Stomach (tissue), 19 donors: ENCODE results near the gene CCKAR. TPM values are rescaled to one million over a fixed set of nuclear protein-coding genes. Genes with fewer than 3 reads are reported as not detected.

Experiments used
- DNase-seq, 2 donors: peaks; one replicate each; pipeline versions ENCODE4 v3.0.0 to v3.0.0-alpha.2; 2013 to 2019
- H3K27ac ChIP-seq, 5 donors: fragments of 200-600 bp in 4 of 5; sonication (generic) in 4 of 5; one replicate each; pipeline ENCODE4 v1.5.1; 2013 to 2019; ENCODE audit warnings: mild to moderate bottlenecking in 1 of 5, moderate library complexity in 1 of 5
- H3K27me3 ChIP-seq, 3 donors: fragments of 200-600 bp; sonication (generic); one replicate each; pipeline ENCODE4 v1.5.1; 2017 to 2019; ENCODE audit warnings: mixed run types in 1 of 3
- H3K36me3 ChIP-seq, 4 donors: fragments of 200-600 bp; sonication (generic); 1 replicate in 3 of 4; 2 replicates in 1 of 4; pipeline ENCODE4 v1.5.1; 2016 to 2019
- H3K4me1 ChIP-seq, 4 donors: fragments of 200-600 bp; sonication (generic); one replicate each; pipeline ENCODE4 v1.5.1; 2016 to 2019
- H3K4me3 ChIP-seq, 4 donors: fragments of 200-600 bp; sonication (generic) in 3 of 4; one replicate each; pipeline ENCODE4 v1.5.1; 2016 to 2019; ENCODE audit warnings: mild to moderate bottlenecking in 1 of 4
- H3K9me3 ChIP-seq, 4 donors: fragments of 200-600 bp; sonication (generic); one replicate each; pipeline ENCODE4 v1.5.1; 2016 to 2019
- EP300 ChIP-seq: sonication (generic); formaldehyde crosslinking; IDR thresholded peaks from one replicate; pipeline ENCODE4 v1.6.1; 2017; ENCODE audit warnings: antibody characterized with exemption
- POLR2A ChIP-seq, 4 donors: fragments of 450-650 bp; IDR thresholded peaks; one replicate each; pipeline ENCODE4 v1.6.1; 2016; ENCODE audit warnings: antibody characterized with exemption in 4 of 4, control low read depth in 2 of 4, mild to moderate bottlenecking in 1 of 4, moderate library complexity in 1 of 4
- POLR2AphosphoS5 ChIP-seq, 3 donors: sonication (generic); formaldehyde crosslinking; IDR thresholded peaks; one replicate each; pipeline ENCODE4 v1.6.1; 2016; ENCODE audit warnings: antibody characterized with exemption in 3 of 3
- WGBS, 5 donors: extraction: QIAGEN DNeasy Blood & Tissue Kit in 3 of 5; methylation state at CpG; one replicate each; pipeline versions ENCODE4 v1.1.5 to v1.1.7; 2013 to 2018; 5-methylcytosine and 5-hydroxymethylcytosine counted together
- intact Hi-C: fragments of 100-400 bp; cut with DNase I; formaldehyde crosslinking; loops from one replicate; pipeline ENCODE4 v1.15.1; 2023; ENCODE audit warnings: low total_unique reads
- long read RNA-seq, 10 donors: transcript quantifications; one replicate each; lab custom pipeline, GENCODE V29; 2026
- polyA plus RNA-seq, 3 donors: library from polyadenylated mRNA; stranded (reverse); fragments of 200-250 nt; gene quantifications; one replicate each; pipeline ENCODE4 v1.2.3, GENCODE V29; 2013
- total RNA-seq, 5 donors: library from RNA; depleted of rRNA; stranded (reverse); fragments of >200 nt; gene quantifications; one replicate each; pipeline versions ENCODE4 v1.1.0 to v1.2.3, GENCODE V29; 2014 to 2016
- TF ChIP-seq, protein P1 (sequence below), 7 experiments: fragments of 450-650 bp in 4 of 7; fragments of 200-600 bp in 3 of 7; sonication (generic) in 3 of 7; IDR thresholded peaks; one replicate each; pipeline ENCODE4 v1.5.1; 2016 to 2019; ENCODE audit warnings: antibody characterized with exemption in 7 of 7, control low read depth in 2 of 7, mild to moderate bottlenecking in 1 of 7
- donor health status: healthy with polysubstance abuse.
- donor health status: Bipolar disorder and iron deficiency.
- donor health status: healthy.

CCKAR gene
- total RNA-seq (10 to 100 TPM in 2 of 5 donors, 1 to 10 TPM in 2, not detected in 1; 1.8 to 21.1 (median 12.9) TPM), polyA plus RNA-seq (1 to 10 TPM; 1.4 to 9.2 (median 6.7) TPM)
- long read RNA-seq, donor 1, partial matches to known transcripts, result 0 of 1 reads
- long read RNA-seq, donor 1, other reads (novel, unspliced or antisense), result 0 of 1 reads
- long read RNA-seq, donor 2, partial matches to known transcripts, result 0 of 1 reads
- long read RNA-seq, donor 2, other reads (novel, unspliced or antisense), result 0 of 1 reads
- long read RNA-seq, donor 3, partial matches to known transcripts, result 0 of 2 reads
- long read RNA-seq, donor 3, other reads (novel, unspliced or antisense), result 0 of 2 reads
- long read RNA-seq, donor 4, partial matches to known transcripts, result 0 of 1 reads
- long read RNA-seq, donor 4, other reads (novel, unspliced or antisense), result 0 of 1 reads
- long read RNA-seq, donor 5, partial matches to known transcripts, result 7 of 10 reads
- long read RNA-seq, donor 5, other reads (novel, unspliced or antisense), result 0 of 10 reads
- long read RNA-seq, donor 6, result 0 reads
- long read RNA-seq, donor 7, partial matches to known transcripts, result 0 of 1 reads
- long read RNA-seq, donor 7, other reads (novel, unspliced or antisense), result 0 of 1 reads
- long read RNA-seq, donor 8, transcript CCKAR-201 (5 exons, 1,720 nt), result major isoform, 5 of 12 reads
- long read RNA-seq, donor 8, partial matches to known transcripts, result 7 of 12 reads
- long read RNA-seq, donor 8, other reads (novel, unspliced or antisense), result 0 of 12 reads
- long read RNA-seq, donor 9, partial matches to known transcripts, result 0 of 1 reads
- long read RNA-seq, donor 9, other reads (novel, unspliced or antisense), result 0 of 1 reads
- long read RNA-seq, donor 10, partial matches to known transcripts, result 0 of 1 reads
- long read RNA-seq, donor 10, other reads (novel, unspliced or antisense), result 0 of 1 reads

DNA sequence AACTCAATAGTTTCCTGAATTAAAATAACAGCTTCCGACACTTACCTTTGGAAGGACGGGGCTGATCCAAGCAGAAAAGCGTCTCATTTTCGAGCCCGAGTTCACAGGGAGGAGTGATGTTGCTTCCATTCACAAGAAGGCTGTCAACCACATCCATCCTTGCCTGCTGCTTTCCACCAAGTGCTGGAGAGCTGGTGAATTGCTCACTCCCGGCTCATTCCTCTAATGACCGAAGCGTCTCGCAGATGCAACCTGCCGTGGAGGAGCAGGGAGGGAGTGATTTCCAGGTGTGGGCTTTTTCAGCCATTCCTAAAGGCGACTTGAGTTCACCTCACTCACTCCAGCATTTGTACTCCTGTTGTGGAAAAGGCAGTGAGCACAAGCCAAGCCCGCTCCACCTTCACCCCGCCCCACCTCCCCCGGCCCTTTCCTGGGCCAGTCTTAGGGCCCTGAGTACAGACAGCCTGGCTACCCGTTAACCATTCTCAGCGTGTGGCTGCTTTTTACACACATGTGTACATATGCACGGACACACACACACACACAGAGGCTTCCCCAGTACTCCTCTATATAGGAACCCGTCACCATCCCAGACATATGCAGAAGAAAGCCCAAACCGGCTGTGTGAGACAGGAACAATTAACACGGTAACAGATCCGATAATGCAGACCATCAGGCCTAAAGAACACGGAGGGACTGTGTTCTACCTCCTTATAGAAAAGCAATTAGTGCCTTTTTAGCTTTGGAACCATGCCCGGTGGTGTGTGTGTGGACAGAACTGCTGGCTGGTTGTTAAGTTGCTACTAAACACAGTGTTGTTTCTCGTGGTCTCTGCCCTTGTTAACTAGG lies at the start of gene CCKAR:
Gene CCKAR (minus strand): TSS at position 374 of the 849 bp plus-strand sequence. CDS start 217 bp downstream, at position 157.
- TF ChIP-seq POLR2AphosphoS5 (IDR thresholded peaks at IDR 0.05) (no peak), EP300 (no peak)
- intact Hi-C loops, result no loop called here
- Histone ChIP-seq H3K4me1 (peaks cover 0 to 27% (median 16%) of the 10 kb centered on the region in 4 donors), H3K36me3 (no peaks in the 10 kb centered on the region), H3K4me3 (peak within 1 kb of the TSS; percentile 23 to 46 (median 29)), H3K27ac (peak within 1 kb of the TSS; percentile 11 to 77 (median 16)), H3K27me3 (peaks cover 0 to 8% (median 0%) of the 10 kb centered on the region in 3 donors), H3K9me3 (no peaks in the 10 kb centered on the region)
- 30 to 53% (median 40%) methylated on average over 24 of the region's 24 CpGs for WGBS, 5 donors
- peak; percentile 51 to 76 for DNase-seq

DNA sequence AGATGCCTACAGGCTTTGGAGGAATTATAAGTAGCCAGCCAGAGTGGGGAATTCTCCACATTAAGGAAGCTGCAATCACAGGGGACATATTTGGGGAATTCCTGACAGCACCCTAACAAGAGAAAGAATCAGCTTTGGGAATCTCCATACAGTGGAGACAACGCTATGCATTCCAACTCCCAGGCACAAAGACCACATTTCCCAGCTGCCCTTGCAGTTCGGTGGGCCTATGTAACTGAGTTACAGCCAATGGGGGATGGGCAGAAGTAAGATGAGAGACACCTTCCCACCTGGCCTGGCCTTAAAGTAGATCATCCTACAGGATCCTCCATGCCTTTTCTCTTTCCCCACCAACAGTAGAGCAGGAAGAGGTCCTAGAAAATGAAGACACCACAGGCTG lies 43.4 kb upstream of the CCKAR start:
- H3K9me3 ChIP-seq, result no peaks in the 10 kb centered on the region
- WGBS, 5 donors, result 87 to 100% (median 90%) methylated on average over 2 of the region's 2 CpGs
- H3K27ac ChIP-seq, result no peak overlapping the region
- TF ChIP-seq, protein P1, sequence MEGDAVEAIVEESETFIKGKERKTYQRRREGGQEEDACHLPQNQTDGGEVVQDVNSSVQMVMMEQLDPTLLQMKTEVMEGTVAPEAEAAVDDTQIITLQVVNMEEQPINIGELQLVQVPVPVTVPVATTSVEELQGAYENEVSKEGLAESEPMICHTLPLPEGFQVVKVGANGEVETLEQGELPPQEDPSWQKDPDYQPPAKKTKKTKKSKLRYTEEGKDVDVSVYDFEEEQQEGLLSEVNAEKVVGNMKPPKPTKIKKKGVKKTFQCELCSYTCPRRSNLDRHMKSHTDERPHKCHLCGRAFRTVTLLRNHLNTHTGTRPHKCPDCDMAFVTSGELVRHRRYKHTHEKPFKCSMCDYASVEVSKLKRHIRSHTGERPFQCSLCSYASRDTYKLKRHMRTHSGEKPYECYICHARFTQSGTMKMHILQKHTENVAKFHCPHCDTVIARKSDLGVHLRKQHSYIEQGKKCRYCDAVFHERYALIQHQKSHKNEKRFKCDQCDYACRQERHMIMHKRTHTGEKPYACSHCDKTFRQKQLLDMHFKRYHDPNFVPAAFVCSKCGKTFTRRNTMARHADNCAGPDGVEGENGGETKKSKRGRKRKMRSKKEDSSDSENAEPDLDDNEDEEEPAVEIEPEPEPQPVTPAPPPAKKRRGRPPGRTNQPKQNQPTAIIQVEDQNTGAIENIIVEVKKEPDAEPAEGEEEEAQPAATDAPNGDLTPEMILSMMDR (IDR thresholded peaks at IDR 0.05), result no peak
- no peak for TF ChIP-seq POLR2AphosphoS5 (IDR thresholded peaks at IDR 0.05)
- TF ChIP-seq EP300, result no peak
- TF ChIP-seq POLR2A (IDR thresholded peaks at IDR 0.05), result no peak
- no peaks in the 10 kb centered on the region for H3K27me3 ChIP-seq
- intact Hi-C loops, result no loop called here
- peaks cover 0 to 7% (median 2%) of the 10 kb centered on the region in 4 donors for H3K4me1 ChIP-seq
- no peaks in the 10 kb centered on the region for H3K36me3 ChIP-seq
- DNase-seq, result no peak
- no peak overlapping the region for H3K4me3 ChIP-seq

- H3K27me3 ChIP-seq, result no peaks in the 10 kb centered on the region
- TF ChIP-seq, protein P1 (IDR thresholded peaks at IDR 0.05), result no peak
- TF ChIP-seq POLR2AphosphoS5 (IDR thresholded peaks at IDR 0.05) (no peak), POLR2A (IDR thresholded peaks at IDR 0.05) (no peak), EP300 (no peak)
- WGBS, 5 donors, result 21 to 41% (median 28%) methylated on average over 5 of the region's 5 CpGs
- H3K27ac ChIP-seq, result no peak overlapping the region
- peaks cover 0 to 7% (median 2%) of the 10 kb centered on the region in 4 donors for H3K4me1 ChIP-seq
- intact Hi-C loops, result no loop called here
- H3K4me3 ChIP-seq, result no peak overlapping the region
- DNase-seq, result no peak
- no peaks in the 10 kb centered on the region for H3K9me3 ChIP-seq
- H3K36me3 ChIP-seq, result no peaks in the 10 kb centered on the region
Measured at GRCh38 chr4:26531491-26532116, 41.3 kb upstream of the CCKAR start.

GRCh38 chr4:26530099-26530498 lies 39.8 kb upstream of the CCKAR start:
- WGBS, 5 donors, result 67 to 78% (median 77%) methylated on average over 5 of the region's 5 CpGs
- Histone ChIP-seq H3K4me3 (no peak overlapping the region), H3K4me1 (peaks cover 0 to 7% (median 2%) of the 10 kb centered on the region in 4 donors), H3K9me3 (no peaks in the 10 kb centered on the region), H3K36me3 (no peaks in the 10 kb centered on the region), H3K27ac (no peak overlapping the region), H3K27me3 (no peaks in the 10 kb centered on the region)
- TF ChIP-seq POLR2A (IDR thresholded peaks at IDR 0.05) (no peak), EP300 (no peak), POLR2AphosphoS5 (IDR thresholded peaks at IDR 0.05) (no peak)
- TF ChIP-seq, protein P1 (IDR thresholded peaks at IDR 0.05), result no peak
- DNase-seq, result no peak
- intact Hi-C loops, result no loop called here
